T1000 (cell line): ENCODE results near the gene PARD3.

Experiments used
- DNase-seq: peaks from one replicate; lab custom pipeline; 2025; ENCODE audit warnings: mixed read lengths; lab: John Stamatoyannopoulos, UW

PARD3 gene

GRCh38 chr10:34126371-34127151, 688.5 kb downstream of the PARD3 start:
- no peak for DNase-seq

- DNase-seq, result no peak
Observed at GRCh38 chr10:34125702-34126101, 689.4 kb downstream of the PARD3 start.

GRCh38 chr10:34124522-34125035, 690.5 kb downstream of the PARD3 start:
- peak; percentile 100 for DNase-seq

- no peak for DNase-seq
Observed at GRCh38 chr10:34121781-34122622, 693.1 kb downstream of the PARD3 start.

- DNase-seq, result no peak
Observed at GRCh38 chr10:34121125-34121753, 693.9 kb downstream of the PARD3 start.

- DNase-seq, result no peak
Observed at GRCh38 chr10:34119456-34119855, 695.6 kb downstream of the PARD3 start.

- no peak for DNase-seq
Observed at GRCh38 chr10:34116681-34117271, 698.3 kb downstream of the PARD3 start.

GRCh38 chr10:34116220-34116641, 698.9 kb downstream of the PARD3 start:
- no peak for DNase-seq

- no peak for DNase-seq
Observed at GRCh38 chr10:34114914-34115313, 700.2 kb downstream of the PARD3 start.

- DNase-seq, result no peak
Observed at GRCh38 chr10:34113504-34114225, 701.4 kb downstream of the PARD3 start.

GRCh38 chr10:34112171-34112782, 702.8 kb downstream of the PARD3 start:
- no peak for DNase-seq

GRCh38 chr10:34111179-34111578, 703.9 kb downstream of the PARD3 start:
- no peak for DNase-seq

GRCh38 chr10:34109952-34110702, 705.0 kb downstream of the PARD3 start:
- DNase-seq, result peak; percentile 100

- DNase-seq, result no peak
Observed at GRCh38 chr10:34109495-34109894, 705.6 kb downstream of the PARD3 start.

GRCh38 chr10:34107626-34108516, 707.2 kb downstream of the PARD3 start:
- DNase-seq, result no peak

GRCh38 chr10:34106356-34106885, 708.7 kb downstream of the PARD3 start:
- DNase-seq, result no peak

GRCh38 chr10:34104829-34105572, 710.1 kb downstream of the PARD3 start:
- no peak for DNase-seq

- no peak for DNase-seq
Observed at GRCh38 chr10:34102893-34103506, 712.1 kb downstream of the PARD3 start.
